ENCODE results near the gene MOB2. TPM values are rescaled to one million over a fixed set of nuclear protein-coding genes. Genes with fewer than 3 reads are reported as not detected.
"Not testable (repeated sequence)": the region's sequence is repeated elsewhere in the genome, so short reads cannot be mapped to it uniquely, and the experiment has no call there.

Gene MOB2
- total RNA-seq, 1 experiment from 2014 or later, result 11.1 TPM

DNA sequence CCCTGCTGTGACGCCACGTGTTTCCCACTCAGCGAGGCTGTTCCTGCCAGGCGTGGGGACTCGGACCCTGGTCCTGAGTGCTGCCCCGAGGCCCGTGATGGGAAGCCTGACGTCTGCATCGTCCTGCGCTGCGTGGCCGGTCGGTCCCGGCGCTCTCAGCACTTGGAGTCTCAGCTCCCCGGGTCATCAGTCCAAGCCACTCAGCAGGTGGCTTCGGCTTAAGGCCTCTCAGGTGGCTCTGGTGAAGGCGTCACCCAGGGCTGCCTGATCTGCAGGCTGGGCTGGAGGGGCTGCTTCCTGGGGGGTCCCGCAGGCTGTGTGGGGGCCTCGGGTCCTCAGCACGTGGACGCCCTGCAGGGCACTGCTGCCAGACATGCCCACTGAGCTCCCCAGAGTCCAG is 61.6 kb downstream of the MOB2 start:
- no peak for DNase-seq (ENCODE audit: extremely low read depth, low read depth)

DNA sequence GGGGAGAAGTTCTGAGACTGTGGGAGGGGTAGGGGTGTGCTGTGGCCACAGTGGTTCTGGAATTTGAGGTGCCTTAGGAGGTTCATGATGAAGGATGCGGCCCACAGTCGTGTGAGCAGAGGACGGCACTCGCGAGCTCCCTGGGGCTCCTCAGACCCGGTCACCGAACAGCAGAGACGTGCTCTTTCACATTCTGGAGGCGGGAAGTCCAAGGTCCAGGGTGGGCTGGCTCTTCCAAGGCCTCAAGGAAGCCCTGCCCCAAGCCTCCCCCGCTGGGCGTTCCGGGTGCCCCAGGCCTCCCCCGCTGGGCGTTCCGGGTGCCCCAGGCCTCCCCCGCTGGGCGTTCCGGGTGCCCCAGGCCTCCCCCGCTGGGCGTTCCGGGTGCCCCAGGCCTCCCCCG is 63.2 kb downstream of the MOB2 start:
- DNase-seq (ENCODE audit: extremely low read depth, low read depth), result not testable (repeated sequence)

GRCh38 chr11:1422981-1423380 is 63.6 kb downstream of the MOB2 start:
- no peak for DNase-seq (ENCODE audit: extremely low read depth, low read depth)

- DNase-seq (ENCODE audit: extremely low read depth, low read depth), result no peak
These were observed 64.1 kb downstream of the MOB2 start for GRCh38 chr11:1422481-1422880.

- DNase-seq (ENCODE audit: extremely low read depth, low read depth), result no peak
These were observed 65.3 kb downstream of the MOB2 start for GRCh38 chr11:1421291-1421690.

DNA sequence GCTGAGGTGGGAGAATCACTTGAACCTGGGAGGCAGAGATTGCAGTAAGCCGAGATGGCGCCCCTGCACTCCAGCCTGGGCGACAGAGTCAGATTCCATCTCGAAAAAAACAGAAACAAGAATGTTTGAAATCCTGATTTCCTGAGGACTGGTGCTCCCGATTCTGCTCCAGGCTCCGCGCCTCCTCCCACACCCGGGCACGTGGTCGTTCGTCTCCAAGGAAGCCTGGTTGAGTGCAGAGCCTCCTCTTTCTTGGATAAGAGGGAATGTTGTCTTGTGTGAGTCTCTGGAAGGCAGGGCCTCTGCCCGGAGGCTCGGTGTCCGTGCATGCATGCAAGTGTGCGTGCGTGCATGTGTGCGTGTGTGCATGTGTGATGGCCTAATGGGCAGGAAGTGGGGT is 66.8 kb downstream of the MOB2 start:
- DNase-seq (ENCODE audit: extremely low read depth, low read depth), result no peak

Other genes with a start within 250 kb of the MOB2 start
- gene TOLLIP, start 177.1 kb downstream of the MOB2 start, total RNA-seq (2014; rRNA removed; shearing (Covaris generic)), result 9.9 and 10.3 TPM in 2 replicates
- gene BRSK2, start 96.8 kb downstream of the MOB2 start, total RNA-seq (2014; rRNA removed; shearing (Covaris generic)), result 3.1 and 4.2 TPM in 2 replicates
- gene DUSP8, start 85.5 kb upstream of the MOB2 start, total RNA-seq (2014; rRNA removed; shearing (Covaris generic)), result 1.1 and 3.1 TPM in 2 replicates
- not detected in 2 replicates for gene KRTAP5-1, start 98.5 kb upstream of the MOB2 start, total RNA-seq (2014; rRNA removed; shearing (Covaris generic))
- gene KRTAP5-2, start 111.5 kb upstream of the MOB2 start, total RNA-seq (2014; rRNA removed; shearing (Covaris generic)), result not detected in 2 replicates
- not detected in 2 replicates for gene KRTAP5-3, start 121.7 kb upstream of the MOB2 start, total RNA-seq (2014; rRNA removed; shearing (Covaris generic))
- gene KRTAP5-4, start 135.4 kb upstream of the MOB2 start, total RNA-seq (2014; rRNA removed; shearing (Covaris generic)), result not detected in 2 replicates
- not detected in 2 replicates for gene KRTAP5-5, start 143.0 kb upstream of the MOB2 start, total RNA-seq (2014; rRNA removed; shearing (Covaris generic))
- not detected in 2 replicates for gene KRTAP5-6, start 210.4 kb upstream of the MOB2 start, total RNA-seq (2014; rRNA removed; shearing (Covaris generic))

Measured in NCI-H460 (cell line).